HCT116 (cell line): Measurements from ENCODE around the gene MYCBP2.

Experiments
- POLR2A ChIP-seq: IDR thresholded peaks from 2 replicates; pipeline ENCODE4 v1.7.0; 2011; ENCODE audit warnings: borderline replicate concordance; ENCODE audit not compliant: insufficient read depth, insufficient read length; ENCODE audit errors: extremely low read depth
- POLR2AphosphoS5 ChIP-seq: IDR thresholded peaks from 2 replicates; pipeline ENCODE4 v1.6.1; 2011; ENCODE audit warnings: mild to moderate bottlenecking, low read depth, low read length, moderate library complexity
- SP1 ChIP-seq: IDR thresholded peaks from 2 replicates; pipeline ENCODE4 v1.6.1; 2012; ENCODE audit warnings: low read depth
- TCF7L2 ChIP-seq: IDR thresholded peaks from 2 replicates; pipeline ENCODE4 v1.7.0; 2011; ENCODE audit warnings: borderline replicate concordance, inconsistent platforms; ENCODE audit not compliant: insufficient read depth, insufficient read length; ENCODE audit errors: extremely low read depth
- TF ChIP-seq, protein P1 (sequence below), 3 experiments: fragments of 200-600 bp in 1 of 3; sonication (generic) in 1 of 3; IDR thresholded peaks in 2 of 3; conservative IDR thresholded peaks in 1 of 3; 2 replicates each; pipeline ENCODE4 v1.5.1; 2012 to 2017; ENCODE audit warnings: low read depth in 2 of 3, low read length in 2 of 3, antibody characterized with exemption in 1 of 3, borderline replicate concordance in 1 of 3, control low read depth in 1 of 3, mild to moderate bottlenecking in 1 of 3, mixed read lengths in 1 of 3, mixed run types in 1 of 3, moderate library complexity in 1 of 3; ENCODE audit not compliant: insufficient read depth in 1 of 3

DNA sequence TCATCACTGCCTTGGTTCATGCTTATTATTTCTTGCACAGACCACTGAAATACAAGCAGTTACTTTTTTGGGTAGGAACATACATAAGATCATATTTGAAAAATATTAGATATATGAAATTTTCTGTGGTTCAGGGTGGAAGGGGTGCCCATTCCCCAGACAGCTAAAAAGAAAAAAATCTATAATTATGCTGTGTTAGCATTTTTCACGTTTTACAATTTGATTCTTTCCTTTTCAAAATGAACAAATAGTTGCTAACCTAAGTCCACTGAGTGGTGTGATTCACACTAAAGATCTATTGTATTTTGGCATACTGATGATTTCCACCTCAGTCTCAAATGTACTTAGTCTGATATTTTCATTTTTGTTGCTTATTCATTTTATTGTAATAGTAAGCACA, 233.2 kb downstream of the MYCBP2 start:
- TF ChIP-seq, protein P1, sequence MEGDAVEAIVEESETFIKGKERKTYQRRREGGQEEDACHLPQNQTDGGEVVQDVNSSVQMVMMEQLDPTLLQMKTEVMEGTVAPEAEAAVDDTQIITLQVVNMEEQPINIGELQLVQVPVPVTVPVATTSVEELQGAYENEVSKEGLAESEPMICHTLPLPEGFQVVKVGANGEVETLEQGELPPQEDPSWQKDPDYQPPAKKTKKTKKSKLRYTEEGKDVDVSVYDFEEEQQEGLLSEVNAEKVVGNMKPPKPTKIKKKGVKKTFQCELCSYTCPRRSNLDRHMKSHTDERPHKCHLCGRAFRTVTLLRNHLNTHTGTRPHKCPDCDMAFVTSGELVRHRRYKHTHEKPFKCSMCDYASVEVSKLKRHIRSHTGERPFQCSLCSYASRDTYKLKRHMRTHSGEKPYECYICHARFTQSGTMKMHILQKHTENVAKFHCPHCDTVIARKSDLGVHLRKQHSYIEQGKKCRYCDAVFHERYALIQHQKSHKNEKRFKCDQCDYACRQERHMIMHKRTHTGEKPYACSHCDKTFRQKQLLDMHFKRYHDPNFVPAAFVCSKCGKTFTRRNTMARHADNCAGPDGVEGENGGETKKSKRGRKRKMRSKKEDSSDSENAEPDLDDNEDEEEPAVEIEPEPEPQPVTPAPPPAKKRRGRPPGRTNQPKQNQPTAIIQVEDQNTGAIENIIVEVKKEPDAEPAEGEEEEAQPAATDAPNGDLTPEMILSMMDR (IDR thresholded peaks at IDR 0.05 in 2 of 3, conservative IDR thresholded peaks at IDR 0.05 in 1 of 3; ENCODE audit: borderline replicate concordance in 1 of 3, insufficient read depth in 1 of 3, low read depth in 2 of 3, low read length in 2 of 3), result no peak
- no peak for TF ChIP-seq POLR2A
- TF ChIP-seq POLR2AphosphoS5, result no peak
- no peak for TF ChIP-seq TCF7L2
- TF ChIP-seq SP1, result no peak
